Measurements from ENCODE around the gene WDPCP.

- TF ChIP-seq, protein P1, sequence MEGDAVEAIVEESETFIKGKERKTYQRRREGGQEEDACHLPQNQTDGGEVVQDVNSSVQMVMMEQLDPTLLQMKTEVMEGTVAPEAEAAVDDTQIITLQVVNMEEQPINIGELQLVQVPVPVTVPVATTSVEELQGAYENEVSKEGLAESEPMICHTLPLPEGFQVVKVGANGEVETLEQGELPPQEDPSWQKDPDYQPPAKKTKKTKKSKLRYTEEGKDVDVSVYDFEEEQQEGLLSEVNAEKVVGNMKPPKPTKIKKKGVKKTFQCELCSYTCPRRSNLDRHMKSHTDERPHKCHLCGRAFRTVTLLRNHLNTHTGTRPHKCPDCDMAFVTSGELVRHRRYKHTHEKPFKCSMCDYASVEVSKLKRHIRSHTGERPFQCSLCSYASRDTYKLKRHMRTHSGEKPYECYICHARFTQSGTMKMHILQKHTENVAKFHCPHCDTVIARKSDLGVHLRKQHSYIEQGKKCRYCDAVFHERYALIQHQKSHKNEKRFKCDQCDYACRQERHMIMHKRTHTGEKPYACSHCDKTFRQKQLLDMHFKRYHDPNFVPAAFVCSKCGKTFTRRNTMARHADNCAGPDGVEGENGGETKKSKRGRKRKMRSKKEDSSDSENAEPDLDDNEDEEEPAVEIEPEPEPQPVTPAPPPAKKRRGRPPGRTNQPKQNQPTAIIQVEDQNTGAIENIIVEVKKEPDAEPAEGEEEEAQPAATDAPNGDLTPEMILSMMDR (IDR thresholded peaks at IDR 0.05; ENCODE audit: low read depth, low read length, poor library complexity, severe bottlenecking), result no peak
- no peak for TF ChIP-seq EZH2phosphoT487 (IDR thresholded peaks at IDR 0.05; ENCODE audit: borderline replicate concordance, low read length)
Measured at GRCh38 chr2:63092401-63092800, 495.9 kb downstream of the WDPCP start.
